GM12891 (cell line): ENCODE data around the gene STXBP3.

Experiments used
- POLR2A ChIP-seq: IDR thresholded peaks from 2 replicates; pipeline ENCODE4 v1.6.1; 2011; ENCODE audit warnings: low read depth, low read length, control low read depth
- POLR2AphosphoS5 ChIP-seq: IDR thresholded peaks from 2 replicates; pipeline ENCODE4 v1.6.1; 2011; ENCODE audit warnings: low read depth, low read length, control low read depth
- SPI1 ChIP-seq: IDR thresholded peaks from 2 replicates; pipeline ENCODE4 v1.6.1; 2011; ENCODE audit warnings: low read depth, low read length, control low read depth
- TAF1 ChIP-seq: IDR thresholded peaks from 2 replicates; pipeline ENCODE4 v1.6.1; 2011; ENCODE audit warnings: low read depth, low read length, control low read depth

DNA sequence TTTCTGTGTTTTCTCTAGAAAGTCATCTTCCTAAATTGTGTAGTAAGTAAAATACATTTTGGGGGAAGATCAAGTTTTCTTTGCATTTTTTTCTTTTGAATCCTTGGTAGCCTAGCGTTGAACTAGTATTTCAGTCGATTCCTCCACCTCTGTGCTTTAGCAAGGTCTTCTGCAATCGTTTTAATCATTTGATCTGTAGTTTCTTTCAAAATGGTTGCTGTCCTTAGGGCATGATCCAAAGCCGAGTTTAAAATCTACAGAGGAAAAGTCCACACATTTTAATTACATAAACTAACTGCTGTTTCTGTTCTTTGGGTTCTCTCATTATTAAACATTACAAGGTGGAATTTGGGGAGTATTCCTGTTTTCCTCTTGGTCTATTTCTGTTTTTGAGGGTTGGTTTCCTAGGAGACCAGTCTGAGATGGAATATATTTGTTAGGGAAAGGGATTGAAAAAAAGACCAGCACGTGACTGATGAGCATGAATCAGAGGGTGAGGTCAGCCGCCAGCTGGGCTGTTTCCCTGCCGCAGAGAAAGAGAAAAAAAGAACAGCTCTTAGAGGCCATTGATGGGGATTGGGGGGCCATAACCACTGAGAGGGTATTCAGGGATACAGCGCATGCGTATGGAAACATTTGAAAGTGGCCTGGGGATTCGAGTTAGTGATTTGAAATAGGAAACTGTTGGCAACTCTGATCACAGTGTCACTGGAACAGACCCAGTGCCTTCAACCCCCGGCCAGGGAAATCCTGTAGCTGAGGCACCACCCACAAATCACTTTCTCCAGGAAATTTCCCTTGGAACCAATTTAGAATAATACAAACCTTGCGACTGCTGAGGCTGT, 69.8 kb downstream of the STXBP3 start:
- no peak for TF ChIP-seq POLR2A
- TF ChIP-seq TAF1, result no peak
- no peak for TF ChIP-seq POLR2AphosphoS5
- no peak for TF ChIP-seq SPI1
